GM23338 (cell line): ENCODE data around the gene LGR5.

ENCODE experiments used
- CREB1 ChIP-seq: fragments of 250-450 bp; sonication (Bioruptor Pico); IDR thresholded peaks from 2 replicates; pipeline ENCODE4 v1.5.0; 2020; ENCODE audit warnings: low read depth, mild to moderate bottlenecking, moderate library complexity
- EZH2 ChIP-seq: fragments of 200-600 bp; sonication (generic); IDR thresholded peaks from one replicate; pipeline ENCODE4 v1.8.0; 2017; ENCODE audit warnings: antibody characterized with exemption, mild to moderate bottlenecking, low read depth; ENCODE audit not compliant: unreplicated experiment
- EZH2phosphoT487 ChIP-seq: fragments of 200-600 bp; sonication (generic); IDR thresholded peaks from one replicate; pipeline ENCODE4 v1.8.1; 2018; ENCODE audit warnings: antibody characterized with exemption; ENCODE audit not compliant: unreplicated experiment
- JUNB ChIP-seq: IDR thresholded peaks from one replicate; pipeline ENCODE4 v1.6.1; 2016; ENCODE audit warnings: antibody characterized with exemption; ENCODE audit not compliant: unreplicated experiment
- NANOG ChIP-seq: IDR thresholded peaks from 2 replicates; pipeline ENCODE4 v1.6.1; 2016; ENCODE audit warnings: antibody characterized with exemption, borderline replicate concordance
- POLR2AphosphoS5 ChIP-seq: IDR thresholded peaks from 2 replicates; pipeline ENCODE4 v1.6.1; 2016; ENCODE audit warnings: antibody characterized with exemption, low read depth
- STAT1 ChIP-seq: IDR thresholded peaks from one replicate; pipeline ENCODE4 v1.6.1; 2016; ENCODE audit warnings: antibody characterized with exemption; ENCODE audit not compliant: unreplicated experiment
- ZNF114 ChIP-seq: fragments of 250-450 bp; sonication (Bioruptor Pico); IDR thresholded peaks from 2 replicates; pipeline ENCODE4 v1.5.0; 2020; ENCODE audit warnings: mild to moderate bottlenecking, moderate library complexity
- ZNF331 ChIP-seq: fragments of 250-450 bp; sonication (Bioruptor Pico); IDR thresholded peaks from 2 replicates; pipeline ENCODE4 v1.5.0; 2020; ENCODE audit warnings: low read depth, mild to moderate bottlenecking, moderate library complexity
- TF ChIP-seq, protein P1 (sequence below): IDR thresholded peaks from one replicate; pipeline ENCODE4 v1.6.1; 2018; ENCODE audit warnings: antibody characterized with exemption; ENCODE audit not compliant: unreplicated experiment
- TF ChIP-seq, protein P2 (sequence below), 2 experiments: fragments of 200-600 bp in 1 of 2; sonication (generic) in 1 of 2; conservative IDR thresholded peaks; 2 replicates each; pipeline versions ENCODE4 v1.5.1 to v1.6.1; 2016 to 2017; ENCODE audit warnings: antibody characterized with exemption in 2 of 2, low read depth in 2 of 2, mild to moderate bottlenecking in 2 of 2, moderate library complexity in 1 of 2
- TF ChIP-seq, protein P3 (sequence below): IDR thresholded peaks from 2 replicates; pipeline ENCODE4 v1.6.1; 2016; ENCODE audit warnings: antibody characterized with exemption
- TF ChIP-seq, protein P4 (sequence below): fragments of 250-450 bp; sonication (Bioruptor Pico); IDR thresholded peaks from 2 replicates; pipeline ENCODE4 v1.5.0; 2020; ENCODE audit warnings: mild to moderate bottlenecking, moderate library complexity

DNA sequence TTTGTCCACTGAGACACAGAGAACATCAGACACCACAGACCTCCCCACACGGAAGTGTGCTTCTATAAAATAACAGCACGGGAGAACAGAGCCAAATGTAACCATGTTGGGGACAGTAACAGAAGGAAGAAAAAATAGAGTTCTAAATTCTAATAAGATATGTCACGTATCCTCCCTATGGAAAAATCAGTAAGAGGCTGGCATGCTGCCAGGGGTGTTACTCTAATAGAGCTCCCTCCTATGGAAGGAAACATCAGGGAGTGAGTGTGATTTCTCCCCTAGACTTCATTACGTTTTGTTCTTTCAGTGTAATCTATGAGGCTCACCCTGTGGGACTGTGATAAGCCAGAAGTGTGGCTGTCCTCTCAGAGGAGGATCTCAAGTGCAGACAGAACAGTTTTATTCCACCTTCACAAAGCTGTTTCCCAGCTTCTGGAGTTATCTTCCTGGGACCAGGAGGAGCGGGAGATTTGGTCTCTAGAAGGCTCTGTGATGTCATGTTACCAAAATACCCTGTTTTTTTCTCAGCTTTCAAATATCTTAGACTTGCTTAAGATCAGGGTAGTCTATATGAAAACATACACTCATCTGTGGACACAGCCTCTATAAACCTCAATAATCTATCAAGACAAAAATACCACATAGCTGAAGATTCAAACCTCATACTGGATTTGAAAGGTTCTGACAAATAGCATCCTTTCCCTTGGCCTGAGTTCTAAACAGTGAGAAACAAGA is 154.8 kb downstream of the LGR5 start:
- TF ChIP-seq, protein P1, sequence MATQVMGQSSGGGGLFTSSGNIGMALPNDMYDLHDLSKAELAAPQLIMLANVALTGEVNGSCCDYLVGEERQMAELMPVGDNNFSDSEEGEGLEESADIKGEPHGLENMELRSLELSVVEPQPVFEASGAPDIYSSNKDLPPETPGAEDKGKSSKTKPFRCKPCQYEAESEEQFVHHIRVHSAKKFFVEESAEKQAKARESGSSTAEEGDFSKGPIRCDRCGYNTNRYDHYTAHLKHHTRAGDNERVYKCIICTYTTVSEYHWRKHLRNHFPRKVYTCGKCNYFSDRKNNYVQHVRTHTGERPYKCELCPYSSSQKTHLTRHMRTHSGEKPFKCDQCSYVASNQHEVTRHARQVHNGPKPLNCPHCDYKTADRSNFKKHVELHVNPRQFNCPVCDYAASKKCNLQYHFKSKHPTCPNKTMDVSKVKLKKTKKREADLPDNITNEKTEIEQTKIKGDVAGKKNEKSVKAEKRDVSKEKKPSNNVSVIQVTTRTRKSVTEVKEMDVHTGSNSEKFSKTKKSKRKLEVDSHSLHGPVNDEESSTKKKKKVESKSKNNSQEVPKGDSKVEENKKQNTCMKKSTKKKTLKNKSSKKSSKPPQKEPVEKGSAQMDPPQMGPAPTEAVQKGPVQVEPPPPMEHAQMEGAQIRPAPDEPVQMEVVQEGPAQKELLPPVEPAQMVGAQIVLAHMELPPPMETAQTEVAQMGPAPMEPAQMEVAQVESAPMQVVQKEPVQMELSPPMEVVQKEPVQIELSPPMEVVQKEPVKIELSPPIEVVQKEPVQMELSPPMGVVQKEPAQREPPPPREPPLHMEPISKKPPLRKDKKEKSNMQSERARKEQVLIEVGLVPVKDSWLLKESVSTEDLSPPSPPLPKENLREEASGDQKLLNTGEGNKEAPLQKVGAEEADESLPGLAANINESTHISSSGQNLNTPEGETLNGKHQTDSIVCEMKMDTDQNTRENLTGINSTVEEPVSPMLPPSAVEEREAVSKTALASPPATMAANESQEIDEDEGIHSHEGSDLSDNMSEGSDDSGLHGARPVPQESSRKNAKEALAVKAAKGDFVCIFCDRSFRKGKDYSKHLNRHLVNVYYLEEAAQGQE = no peak
- TF ChIP-seq, protein P2, sequence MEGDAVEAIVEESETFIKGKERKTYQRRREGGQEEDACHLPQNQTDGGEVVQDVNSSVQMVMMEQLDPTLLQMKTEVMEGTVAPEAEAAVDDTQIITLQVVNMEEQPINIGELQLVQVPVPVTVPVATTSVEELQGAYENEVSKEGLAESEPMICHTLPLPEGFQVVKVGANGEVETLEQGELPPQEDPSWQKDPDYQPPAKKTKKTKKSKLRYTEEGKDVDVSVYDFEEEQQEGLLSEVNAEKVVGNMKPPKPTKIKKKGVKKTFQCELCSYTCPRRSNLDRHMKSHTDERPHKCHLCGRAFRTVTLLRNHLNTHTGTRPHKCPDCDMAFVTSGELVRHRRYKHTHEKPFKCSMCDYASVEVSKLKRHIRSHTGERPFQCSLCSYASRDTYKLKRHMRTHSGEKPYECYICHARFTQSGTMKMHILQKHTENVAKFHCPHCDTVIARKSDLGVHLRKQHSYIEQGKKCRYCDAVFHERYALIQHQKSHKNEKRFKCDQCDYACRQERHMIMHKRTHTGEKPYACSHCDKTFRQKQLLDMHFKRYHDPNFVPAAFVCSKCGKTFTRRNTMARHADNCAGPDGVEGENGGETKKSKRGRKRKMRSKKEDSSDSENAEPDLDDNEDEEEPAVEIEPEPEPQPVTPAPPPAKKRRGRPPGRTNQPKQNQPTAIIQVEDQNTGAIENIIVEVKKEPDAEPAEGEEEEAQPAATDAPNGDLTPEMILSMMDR (conservative IDR thresholded peaks at IDR 0.05; ENCODE audit: low read depth in 2 of 2) = no peak
- TF ChIP-seq JUNB = no peak
- no peak for TF ChIP-seq EZH2
- TF ChIP-seq POLR2AphosphoS5 = no peak
- no peak for TF ChIP-seq EZH2phosphoT487
- TF ChIP-seq NANOG = no peak
- TF ChIP-seq, protein P3, sequence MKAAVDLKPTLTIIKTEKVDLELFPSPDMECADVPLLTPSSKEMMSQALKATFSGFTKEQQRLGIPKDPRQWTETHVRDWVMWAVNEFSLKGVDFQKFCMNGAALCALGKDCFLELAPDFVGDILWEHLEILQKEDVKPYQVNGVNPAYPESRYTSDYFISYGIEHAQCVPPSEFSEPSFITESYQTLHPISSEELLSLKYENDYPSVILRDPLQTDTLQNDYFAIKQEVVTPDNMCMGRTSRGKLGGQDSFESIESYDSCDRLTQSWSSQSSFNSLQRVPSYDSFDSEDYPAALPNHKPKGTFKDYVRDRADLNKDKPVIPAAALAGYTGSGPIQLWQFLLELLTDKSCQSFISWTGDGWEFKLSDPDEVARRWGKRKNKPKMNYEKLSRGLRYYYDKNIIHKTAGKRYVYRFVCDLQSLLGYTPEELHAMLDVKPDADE = no peak
- TF ChIP-seq ZNF114 (CRISPR knock-in tag) = no peak
- no peak for TF ChIP-seq CREB1 (CRISPR knock-in tag)
- TF ChIP-seq STAT1 = no peak
- no peak for TF ChIP-seq ZNF331
- TF ChIP-seq, protein P4, sequence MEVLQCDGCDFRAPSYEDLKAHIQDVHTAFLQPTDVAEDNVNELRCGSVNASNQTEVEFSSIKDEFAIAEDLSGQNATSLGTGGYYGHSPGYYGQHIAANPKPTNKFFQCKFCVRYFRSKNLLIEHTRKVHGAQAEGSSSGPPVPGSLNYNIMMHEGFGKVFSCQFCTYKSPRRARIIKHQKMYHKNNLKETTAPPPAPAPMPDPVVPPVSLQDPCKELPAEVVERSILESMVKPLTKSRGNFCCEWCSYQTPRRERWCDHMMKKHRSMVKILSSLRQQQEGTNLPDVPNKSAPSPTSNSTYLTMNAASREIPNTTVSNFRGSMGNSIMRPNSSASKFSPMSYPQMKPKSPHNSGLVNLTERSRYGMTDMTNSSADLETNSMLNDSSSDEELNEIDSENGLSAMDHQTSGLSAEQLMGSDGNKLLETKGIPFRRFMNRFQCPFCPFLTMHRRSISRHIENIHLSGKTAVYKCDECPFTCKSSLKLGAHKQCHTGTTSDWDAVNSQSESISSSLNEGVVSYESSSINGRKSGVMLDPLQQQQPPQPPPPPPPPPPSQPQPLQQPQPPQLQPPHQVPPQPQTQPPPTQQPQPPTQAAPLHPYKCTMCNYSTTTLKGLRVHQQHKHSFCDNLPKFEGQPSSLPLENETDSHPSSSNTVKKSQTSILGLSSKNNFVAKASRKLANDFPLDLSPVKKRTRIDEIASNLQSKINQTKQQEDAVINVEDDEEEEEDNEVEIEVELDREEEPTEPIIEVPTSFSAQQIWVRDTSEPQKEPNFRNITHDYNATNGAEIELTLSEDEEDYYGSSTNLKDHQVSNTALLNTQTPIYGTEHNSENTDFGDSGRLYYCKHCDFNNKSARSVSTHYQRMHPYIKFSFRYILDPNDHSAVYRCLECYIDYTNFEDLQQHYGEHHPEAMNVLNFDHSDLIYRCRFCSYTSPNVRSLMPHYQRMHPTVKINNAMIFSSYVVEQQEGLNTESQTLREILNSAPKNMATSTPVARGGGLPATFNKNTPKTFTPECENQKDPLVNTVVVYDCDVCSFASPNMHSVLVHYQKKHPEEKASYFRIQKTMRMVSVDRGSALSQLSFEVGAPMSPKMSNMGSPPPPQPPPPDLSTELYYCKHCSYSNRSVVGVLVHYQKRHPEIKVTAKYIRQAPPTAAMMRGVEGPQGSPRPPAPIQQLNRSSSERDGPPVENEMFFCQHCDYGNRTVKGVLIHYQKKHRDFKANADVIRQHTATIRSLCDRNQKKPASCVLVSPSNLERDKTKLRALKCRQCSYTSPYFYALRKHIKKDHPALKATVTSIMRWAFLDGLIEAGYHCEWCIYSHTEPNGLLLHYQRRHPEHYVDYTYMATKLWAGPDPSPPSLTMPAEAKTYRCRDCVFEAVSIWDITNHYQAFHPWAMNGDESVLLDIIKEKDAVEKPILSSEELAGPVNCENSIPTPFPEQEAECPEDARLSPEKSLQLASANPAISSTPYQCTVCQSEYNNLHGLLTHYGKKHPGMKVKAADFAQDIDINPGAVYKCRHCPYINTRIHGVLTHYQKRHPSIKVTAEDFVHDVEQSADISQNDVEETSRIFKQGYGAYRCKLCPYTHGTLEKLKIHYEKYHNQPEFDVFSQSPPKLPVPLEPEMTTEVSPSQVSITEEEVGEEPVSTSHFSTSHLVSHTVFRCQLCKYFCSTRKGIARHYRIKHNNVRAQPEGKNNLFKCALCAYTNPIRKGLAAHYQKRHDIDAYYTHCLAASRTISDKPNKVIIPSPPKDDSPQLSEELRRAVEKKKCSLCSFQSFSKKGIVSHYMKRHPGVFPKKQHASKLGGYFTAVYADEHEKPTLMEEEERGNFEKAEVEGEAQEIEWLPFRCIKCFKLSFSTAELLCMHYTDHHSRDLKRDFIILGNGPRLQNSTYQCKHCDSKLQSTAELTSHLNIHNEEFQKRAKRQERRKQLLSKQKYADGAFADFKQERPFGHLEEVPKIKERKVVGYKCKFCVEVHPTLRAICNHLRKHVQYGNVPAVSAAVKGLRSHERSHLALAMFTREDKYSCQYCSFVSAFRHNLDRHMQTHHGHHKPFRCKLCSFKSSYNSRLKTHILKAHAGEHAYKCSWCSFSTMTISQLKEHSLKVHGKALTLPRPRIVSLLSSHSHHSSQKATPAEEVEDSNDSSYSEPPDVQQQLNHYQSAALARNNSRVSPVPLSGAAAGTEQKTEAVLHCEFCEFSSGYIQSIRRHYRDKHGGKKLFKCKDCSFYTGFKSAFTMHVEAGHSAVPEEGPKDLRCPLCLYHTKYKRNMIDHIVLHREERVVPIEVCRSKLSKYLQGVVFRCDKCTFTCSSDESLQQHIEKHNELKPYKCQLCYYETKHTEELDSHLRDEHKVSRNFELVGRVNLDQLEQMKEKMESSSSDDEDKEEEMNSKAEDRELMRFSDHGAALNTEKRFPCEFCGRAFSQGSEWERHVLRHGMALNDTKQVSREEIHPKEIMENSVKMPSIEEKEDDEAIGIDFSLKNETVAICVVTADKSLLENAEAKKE (CRISPR knock-in tag) = no peak
